K562 (cell line): ENCODE data around the gene RPP21. TPM values are rescaled to one million over a fixed set of nuclear protein-coding genes. Genes with fewer than 3 reads are reported as not detected.

Experiments
- CC2D1A ChIP-seq: fragments of 450-650 bp; IDR thresholded peaks from 2 replicates; pipeline ENCODE4 v1.6.1; 2017; ENCODE audit warnings: mild to moderate bottlenecking
- COPS2 ChIP-seq: fragments of 450-650 bp; conservative IDR thresholded peaks from 2 replicates; pipeline ENCODE4 v1.6.1; 2016; ENCODE audit warnings: mild to moderate bottlenecking, moderate library complexity
- CTCF ChIP-seq, 3 experiments: IDR thresholded peaks in 2 of 3; conservative IDR thresholded peaks in 1 of 3; 2 replicates each; pipeline ENCODE4 v1.5.1; 2011 to 2012; ENCODE audit warnings: low read length in 3 of 3, mild to moderate bottlenecking in 3 of 3, control low read depth in 2 of 3, improper control_type of control experiment in 1 of 3, inconsistent platforms in 1 of 3, low read depth in 1 of 3, mixed read lengths in 1 of 3, moderate library complexity in 1 of 3; ENCODE audit not compliant: insufficient read depth in 2 of 3
- ESRRA ChIP-seq: fragments of 450-650 bp; IDR thresholded peaks from 2 replicates; pipeline ENCODE4 v1.6.1; 2014; ENCODE audit warnings: low read depth, mild to moderate bottlenecking, moderate library complexity, borderline replicate concordance
- FOXA3 ChIP-seq, 2 experiments: fragments of 450-650 bp in 1 of 2; sonication (generic) in 1 of 2; formaldehyde crosslinking; IDR thresholded peaks in 1 of 2; conservative IDR thresholded peaks in 1 of 2; 2 replicates each; pipeline versions ENCODE4 v1.4.0 to v1.8.0; 2020 to 2022; ENCODE audit warnings: mild to moderate bottlenecking in 2 of 2, missing genetic modification reagents in 1 of 2
- FOXM1 ChIP-seq, 2 experiments: fragments of 450-650 bp in 1 of 2; sonication (generic) in 1 of 2; formaldehyde crosslinking in 1 of 2; IDR thresholded peaks; 2 replicates each; pipeline versions ENCODE4 v1.6.1 to v1.9.0; 2017 to 2022; ENCODE audit warnings: low read depth in 2 of 2, mild to moderate bottlenecking in 2 of 2, missing genetic modification reagents in 1 of 2, moderate library complexity in 1 of 2
- HCFC1 ChIP-seq: IDR thresholded peaks from 2 replicates; pipeline ENCODE4 v1.6.1; 2012; ENCODE audit warnings: low read depth, low read length, improper control_type of control experiment
- HDAC1 ChIP-seq, 2 experiments: fragments of 450-650 bp; IDR thresholded peaks; 2 replicates each; pipeline ENCODE4 v1.6.1; 2016 to 2017; ENCODE audit warnings: inconsistent platforms in 1 of 2, mild to moderate bottlenecking in 1 of 2, moderate library complexity in 1 of 2
- IRF1 ChIP-seq: sonication (generic); formaldehyde crosslinking; IDR thresholded peaks from 2 replicates; pipeline ENCODE4 v1.8.0; 2022; ENCODE audit warnings: missing genetic modification reagents, mild to moderate bottlenecking, borderline replicate concordance
- KDM4B ChIP-seq, 2 experiments: fragments of 450-650 bp in 1 of 2; sonication (generic) in 1 of 2; IDR thresholded peaks; 2 replicates each; pipeline ENCODE4 v1.6.1; 2016 to 2017; ENCODE audit warnings: borderline replicate concordance in 2 of 2, antibody characterized with exemption in 1 of 2, low read depth in 1 of 2, mild to moderate bottlenecking in 1 of 2
- POLR2H ChIP-seq: IDR thresholded peaks from 2 replicates; pipeline ENCODE4 v1.6.1; 2016; ENCODE audit warnings: missing genetic modification characterization, low read depth, mild to moderate bottlenecking, control low read depth, missing compliant biosample characterization, moderate library complexity
- RBBP5 ChIP-seq: fragments of 200-600 bp; sonication (generic); IDR thresholded peaks from 2 replicates; pipeline ENCODE4 v1.6.1; 2012; ENCODE audit warnings: borderline replicate concordance, mild to moderate bottlenecking, low read length, control low read depth, inconsistent platforms; ENCODE audit not compliant: insufficient read depth, poor library complexity, severe bottlenecking
- RERE ChIP-seq: sonication (generic); formaldehyde crosslinking; IDR thresholded peaks from 2 replicates; pipeline ENCODE4 v1.8.0; 2023; ENCODE audit warnings: missing genetic modification reagents, mild to moderate bottlenecking, borderline replicate concordance
- TAF7 ChIP-seq: fragments of 450-650 bp; IDR thresholded peaks from 2 replicates; pipeline ENCODE4 v1.6.1; 2016; ENCODE audit warnings: missing genetic modification characterization, missing compliant biosample characterization
- ZKSCAN8 ChIP-seq: fragments of 200-800 bp; sonication (Bioruptor generic); IDR thresholded peaks from 2 replicates; pipeline ENCODE4 v1.6.1; 2016; ENCODE audit warnings: missing genetic modification characterization, missing compliant biosample characterization
- polyA plus RNA-seq, 8 experiments: library from polyadenylated mRNA; depleted of rRNA in 4 of 8; stranded (reverse) in 5 of 8; unstranded in 3 of 8; fragments of >200 nt; fragmentation: Nextera tagmentation in 2 of 8; fragmentation: Illumina TruSeq in 1 of 8; extraction: Ambion mirVana in 2 of 8; extraction: Trizol in 1 of 8; gene quantifications; 2 replicates each; pipeline versions ENCODE4 v1.2.1 to v1.2.3, GENCODE V29; 2011 to 2014; ENCODE audit warnings: inconsistent platforms in 1 of 8, missing spikeins in 1 of 8
- total RNA-seq, 7 experiments: library from RNA; depleted of rRNA in 6 of 7; stranded (reverse); fragments of >200 nt in 6 of 7; fragmentation: Illumina TruSeq in 2 of 7; extraction: Trizol in 2 of 7; gene quantifications; 2 replicates each; pipeline versions ENCODE4 v1.2.1 to v1.2.3, GENCODE V29; 2011 to 2021; ENCODE audit warnings: low replicate concordance in 1 of 7
- TF ChIP-seq, protein P1 (sequence below): fragments of 250-450 bp; sonication (Bioruptor Pico); IDR thresholded peaks from 2 replicates; pipeline ENCODE4 v1.9.0; 2021; ENCODE audit warnings: mild to moderate bottlenecking

RPP21 gene
- total and polyA plus RNA-seq, 9 of the 15 experiments (the other 6 are each of a cell fraction or from before 2014, with no cell fraction given), result 62.1 to 362 (median 166) TPM

- no peak for TF ChIP-seq FOXM1 (IDR thresholded peaks at IDR 0.05; ENCODE audit: low read depth)
- TF ChIP-seq FOXM1 (CRISPR knock-in tag; IDR thresholded peaks at IDR 0.05; ENCODE audit: low read depth), result peak; percentile 83; the same call in 1 of the 2 replicates
- peak; percentile 95 for TF ChIP-seq HCFC1
- TF ChIP-seq CTCF (IDR thresholded peaks at IDR 0.05 in 2 of 3, conservative IDR thresholded peaks at IDR 0.05 in 1 of 3; ENCODE audit: insufficient read depth in 2 of 3, low read depth in 1 of 3, low read length in 3 of 3), result no peak
- TF ChIP-seq, protein P1, sequence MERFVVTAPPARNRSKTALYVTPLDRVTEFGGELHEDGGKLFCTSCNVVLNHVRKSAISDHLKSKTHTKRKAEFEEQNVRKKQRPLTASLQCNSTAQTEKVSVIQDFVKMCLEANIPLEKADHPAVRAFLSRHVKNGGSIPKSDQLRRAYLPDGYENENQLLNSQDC (CRISPR knock-in tag), result no peak; the same call in 1 of the 2 replicates
- no peak for TF ChIP-seq CC2D1A
- TF ChIP-seq ZKSCAN8 (CRISPR knock-in tag), result no peak; the same call in 1 of the 2 replicates
- no peak for TF ChIP-seq FOXA3 (CRISPR knock-in tag; conservative IDR thresholded peaks at IDR 0.05 in 1 of 2, IDR thresholded peaks at IDR 0.05 in 1 of 2)
- TF ChIP-seq RBBP5, result peak; percentile 78
- no peak for TF ChIP-seq IRF1
- no peak for TF ChIP-seq COPS2
- peak; percentile 89 for TF ChIP-seq POLR2H (tag)
- no peak for TF ChIP-seq ESRRA
- peak in 1 of 2 experiments; percentile 92; a peak in 2 of 4 replicates for TF ChIP-seq HDAC1 (IDR thresholded peaks at IDR 0.05)
- no peak for TF ChIP-seq RERE (CRISPR knock-in tag)
- peak in 1 of 2 experiments; percentile 51; a peak in 1 of 4 replicates for TF ChIP-seq KDM4B (IDR thresholded peaks at IDR 0.05; ENCODE audit: borderline replicate concordance in 2 of 2, low read depth in 1 of 2)
- TF ChIP-seq TAF7 (tag), result peak; percentile 85
Observed at GRCh38 chr6:30344868-30345671, at the start of gene RPP21 (continued).
